Transverse colon (tissue), 4 donors: ENCODE measurements around the gene GOLGA2.

Experiments
- POLR2AphosphoS5 ChIP-seq, 3 donors: sonication (generic); formaldehyde crosslinking; IDR thresholded peaks; one replicate each; pipeline ENCODE4 v1.6.1; 2016; ENCODE audit warnings: antibody characterized with exemption in 3 of 3
- TF ChIP-seq, protein P1 (sequence below), 5 experiments: fragments of 200-600 bp in 3 of 5; fragments of 450-650 bp in 2 of 5; sonication (generic) in 3 of 5; IDR thresholded peaks; 1 replicate in 2 of 5; 2 replicates in 3 of 5; pipeline ENCODE4 v1.5.1; 2016 to 2017; ENCODE audit warnings: antibody characterized with exemption in 5 of 5, inconsistent platforms in 3 of 5, mild to moderate bottlenecking in 2 of 5, moderate library complexity in 1 of 5

DNA sequence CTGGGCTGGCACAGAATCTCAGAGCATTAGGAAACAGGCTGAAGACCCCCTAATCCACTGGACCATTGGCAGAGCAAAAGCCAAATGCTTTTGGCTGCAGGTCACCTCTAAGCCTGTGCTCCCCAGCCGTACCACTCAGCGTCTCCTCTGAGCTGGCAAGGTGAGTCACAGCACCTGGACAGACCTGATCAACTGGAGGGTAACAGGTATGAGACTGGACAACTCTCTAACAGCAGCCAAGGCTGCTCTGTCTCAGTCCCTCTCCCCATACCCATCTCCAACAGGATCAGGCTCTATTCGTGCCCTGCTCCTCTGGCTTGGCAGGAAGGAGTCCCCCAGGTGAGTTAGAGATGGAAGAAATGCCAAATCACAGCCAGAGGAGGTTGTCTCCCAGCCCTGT, 4.7 kb downstream of the GOLGA2 start:
- TF ChIP-seq, protein P1, sequence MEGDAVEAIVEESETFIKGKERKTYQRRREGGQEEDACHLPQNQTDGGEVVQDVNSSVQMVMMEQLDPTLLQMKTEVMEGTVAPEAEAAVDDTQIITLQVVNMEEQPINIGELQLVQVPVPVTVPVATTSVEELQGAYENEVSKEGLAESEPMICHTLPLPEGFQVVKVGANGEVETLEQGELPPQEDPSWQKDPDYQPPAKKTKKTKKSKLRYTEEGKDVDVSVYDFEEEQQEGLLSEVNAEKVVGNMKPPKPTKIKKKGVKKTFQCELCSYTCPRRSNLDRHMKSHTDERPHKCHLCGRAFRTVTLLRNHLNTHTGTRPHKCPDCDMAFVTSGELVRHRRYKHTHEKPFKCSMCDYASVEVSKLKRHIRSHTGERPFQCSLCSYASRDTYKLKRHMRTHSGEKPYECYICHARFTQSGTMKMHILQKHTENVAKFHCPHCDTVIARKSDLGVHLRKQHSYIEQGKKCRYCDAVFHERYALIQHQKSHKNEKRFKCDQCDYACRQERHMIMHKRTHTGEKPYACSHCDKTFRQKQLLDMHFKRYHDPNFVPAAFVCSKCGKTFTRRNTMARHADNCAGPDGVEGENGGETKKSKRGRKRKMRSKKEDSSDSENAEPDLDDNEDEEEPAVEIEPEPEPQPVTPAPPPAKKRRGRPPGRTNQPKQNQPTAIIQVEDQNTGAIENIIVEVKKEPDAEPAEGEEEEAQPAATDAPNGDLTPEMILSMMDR (IDR thresholded peaks at IDR 0.05): no peak
- no peak for TF ChIP-seq POLR2AphosphoS5 (IDR thresholded peaks at IDR 0.05)
